ENCODE data around the gene C19orf67. TPM values are rescaled to one million over a fixed set of nuclear protein-coding genes. Genes with fewer than 3 reads are reported as not detected.

Gene C19orf67
- total and polyA plus RNA-seq, 2 of the 4 experiments (the other 2 are of a cell fraction) = not detected

GRCh38 chr19:14111486-14111885 lies 25.9 kb upstream of the C19orf67 start:
- H3K4me3 ChIP-seq (ENCODE audit: insufficient read depth, low read depth, low read length) = no peak overlapping the region
- H2AK5ac ChIP-seq (ENCODE audit: low read depth, low read length) = no peak overlapping the region
- no peak overlapping the region for H3K56ac ChIP-seq (ENCODE audit: extremely low read depth, insufficient read depth, low read length)
- ChIA-PET CTCF (no interaction called here), POLR2A (ENCODE audit: unreplicated experiment) (interaction anchor here (0.6 kb wide), 1 partner anchor 236 kb away, joined by 3 read pairs; no protein-coding TSS in a partner anchor)
- H4K5ac ChIP-seq (ENCODE audit: low read depth, low read length) = no peak overlapping the region
- in situ Hi-C loops (cut with MboI; ENCODE audit: low sequenced_read_pairs) (no loop called here), dilution Hi-C loops (cut with HindIII; ENCODE audit: low sequenced_read_pairs, unreplicated experiment) (no loop called here), intact Hi-C loops (cut with micrococcal nuclease) (no loop called here)
- no peaks in the 10 kb centered on the region for H3K27me3 ChIP-seq (ENCODE audit: control insufficient read depth, insufficient read depth, low read length)
- H3K23ac ChIP-seq (ENCODE audit: low read depth, low read length) = no peak overlapping the region
- H2AK9ac ChIP-seq (replicated peaks; ENCODE audit: low read depth, low read length, poor library complexity) = no peak overlapping the region
- peaks cover 3% of the 10 kb centered on the region for H4K20me1 ChIP-seq (ENCODE audit: insufficient read depth, low read length)
- H3K4me1 ChIP-seq (ENCODE audit: control insufficient read depth, insufficient read depth, low read length) = peaks cover 14% of the 10 kb centered on the region
- peaks cover 13% of the 10 kb centered on the region; the same call in 1 of the 2 replicates for H3K9me1 ChIP-seq (ENCODE audit: insufficient read depth, low read length)
- H2AFZ ChIP-seq (replicated peaks; ENCODE audit: low read length, poor library complexity) = no peak overlapping the region
- DNase-seq = no peak
- no peak overlapping the region for H3K4ac ChIP-seq (ENCODE audit: low read depth, low read length)
- WGBS, 2 experiments (ENCODE audit: extremely low coverage in 2 of 2, insufficient read length in 1 of 2) = no CpG with 5 or more reads among the region's 1 CpG
- no peak overlapping the region for H4K91ac ChIP-seq (ENCODE audit: insufficient read depth, low read depth, low read length)
- ATAC-seq (ENCODE audit: low read depth) = no peak
- H3K9ac ChIP-seq (ENCODE audit: low read depth, low read length) = no peak overlapping the region
- no TSS peak for BruUV-seq (replicated peaks)
- H2BK15ac ChIP-seq (ENCODE audit: low read depth, low read length) = no peak overlapping the region
- no peak overlapping the region for H2BK5ac ChIP-seq (ENCODE audit: low read depth, low read length, poor library complexity, severe bottlenecking)
- TF ChIP-seq RFX5 (IDR thresholded peaks at IDR 0.05; ENCODE audit: low read depth, low read length) (no peak), USF2 (IDR thresholded peaks at IDR 0.05; ENCODE audit: low read depth, low read length) (no peak), MXI1 (IDR thresholded peaks at IDR 0.05; ENCODE audit: borderline replicate concordance, low read depth, low read length) (no peak), CEBPB (IDR thresholded peaks at IDR 0.05; ENCODE audit: low read depth, low read length) (no peak), SMC3 (IDR thresholded peaks at IDR 0.05; ENCODE audit: low read depth, low read length) (no peak), FOS (IDR thresholded peaks at IDR 0.05; ENCODE audit: low read depth, low read length) (no peak), CHD1 (IDR thresholded peaks at IDR 0.05; ENCODE audit: low read depth, low read length) (no peak), BHLHE40 (IDR thresholded peaks at IDR 0.05; ENCODE audit: low read depth, low read length) (no peak), MAFK (IDR thresholded peaks at IDR 0.05; ENCODE audit: low read depth, low read length) (no peak), POLR2A (IDR thresholded peaks at IDR 0.05; ENCODE audit: low read depth, low read length) (no peak), CTCF (conservative IDR thresholded peaks at IDR 0.05; ENCODE audit: low read depth, low read length) (no peak), NFE2L2 (IDR thresholded peaks at IDR 0.05; ENCODE audit: low read depth, low read length) (no peak), ELK1 (IDR thresholded peaks at IDR 0.05; ENCODE audit: borderline replicate concordance, low read depth, low read length) (no peak), RCOR1 (IDR thresholded peaks at IDR 0.05; ENCODE audit: insufficient replicate concordance, low read length) (no peak), RAD21 (IDR thresholded peaks at IDR 0.05; ENCODE audit: low read length) (no peak)
- H2BK120ac ChIP-seq (ENCODE audit: low read depth, low read length) = no peak overlapping the region
- no peak overlapping the region for H2BK20ac ChIP-seq (ENCODE audit: low read depth, low read length)
- H3K14ac ChIP-seq (replicated peaks; ENCODE audit: low read depth, low read length) = no peak overlapping the region
- no peak overlapping the region for H3K27ac ChIP-seq (ENCODE audit: insufficient read depth, low read length)
- peaks cover 2% of the 10 kb centered on the region; the same call in 1 of the 2 replicates for H3K36me3 ChIP-seq (ENCODE audit: control insufficient read depth, insufficient read depth, low read length)
- H3K18ac ChIP-seq (ENCODE audit: low read depth, low read length) = no peak overlapping the region
- no peak overlapping the region for H3K4me2 ChIP-seq (ENCODE audit: low read depth, low read length)
- peaks cover 15 to 73% of the 10 kb centered on the region in 2 experiments for H3K79me1 ChIP-seq (ENCODE audit: low read depth in 1 of 2, low read length in 2 of 2)
- no peak overlapping the region for H4K8ac ChIP-seq (ENCODE audit: low read depth in 2 of 2, low read length in 2 of 2)
- no peaks in the 10 kb centered on the region for H3K9me3 ChIP-seq (ENCODE audit: control insufficient read depth, insufficient read depth, low read length)

Measured in IMR-90 (cell line).